SK-N-SH (cell line): ENCODE results near the gene MICAL2.

ENCODE experiments used
- MAX ChIP-seq: IDR thresholded peaks from 2 replicates; pipeline ENCODE4 v1.4.0; 2012; ENCODE audit warnings: low read depth
- REST ChIP-seq: IDR thresholded peaks from 2 replicates; pipeline ENCODE4 v1.6.1; 2012; ENCODE audit warnings: mild to moderate bottlenecking, low read depth, low read length, moderate library complexity
- SIN3A ChIP-seq: IDR thresholded peaks from 2 replicates; pipeline ENCODE4 v1.6.1; 2012; ENCODE audit warnings: low read depth, mild to moderate bottlenecking, low read length, moderate library complexity, borderline replicate concordance
- TAF1 ChIP-seq: IDR thresholded peaks from 2 replicates; pipeline ENCODE4 v1.6.1; 2012; ENCODE audit warnings: low read depth, mild to moderate bottlenecking, low read length, moderate library complexity, borderline replicate concordance
- TF ChIP-seq, protein P1 (sequence below): fragments of 200-600 bp; sonication (generic); IDR thresholded peaks from 2 replicates; pipeline ENCODE4 v1.6.1; 2017; ENCODE audit warnings: antibody characterized with exemption, mild to moderate bottlenecking, moderate library complexity

DNA sequence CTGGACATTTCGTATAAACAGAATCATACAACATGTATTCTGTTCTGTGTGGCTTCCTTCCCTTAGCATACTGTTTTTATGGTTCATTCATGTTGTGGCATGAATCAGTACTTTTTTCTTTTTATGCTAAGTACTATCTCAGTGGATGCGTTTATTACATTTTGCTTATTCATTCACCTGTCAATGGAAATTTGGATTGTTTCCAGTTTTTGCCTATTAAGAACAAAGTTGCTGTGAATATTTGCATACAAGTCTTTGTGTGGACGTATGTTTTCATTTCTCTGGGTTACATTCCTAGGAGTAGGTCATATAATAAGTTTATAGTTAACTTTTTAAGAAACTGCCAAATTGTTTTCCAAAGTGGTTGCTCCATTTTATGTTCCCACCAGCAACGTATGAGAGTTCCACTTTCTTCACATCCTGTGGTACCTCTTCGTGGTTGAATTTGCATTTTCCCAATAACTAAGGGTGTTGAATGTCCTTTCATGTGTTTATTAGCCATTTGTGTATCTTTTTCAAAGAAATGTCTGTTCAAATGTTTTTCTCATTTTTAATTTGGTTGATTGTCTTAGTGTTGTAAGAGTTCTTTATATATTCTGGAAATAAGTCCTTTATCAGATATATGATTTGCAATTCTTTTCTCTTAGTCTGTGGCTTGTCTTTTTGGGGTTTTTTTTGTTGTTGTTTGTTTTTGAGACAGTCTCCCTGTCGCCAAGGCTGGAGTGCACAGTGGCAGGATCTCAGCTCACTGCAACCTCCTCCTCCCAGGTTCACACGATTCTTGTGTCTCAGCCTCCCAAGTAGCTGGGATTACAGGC is 46.0 kb upstream of the MICAL2 start:
- TF ChIP-seq, protein P1, sequence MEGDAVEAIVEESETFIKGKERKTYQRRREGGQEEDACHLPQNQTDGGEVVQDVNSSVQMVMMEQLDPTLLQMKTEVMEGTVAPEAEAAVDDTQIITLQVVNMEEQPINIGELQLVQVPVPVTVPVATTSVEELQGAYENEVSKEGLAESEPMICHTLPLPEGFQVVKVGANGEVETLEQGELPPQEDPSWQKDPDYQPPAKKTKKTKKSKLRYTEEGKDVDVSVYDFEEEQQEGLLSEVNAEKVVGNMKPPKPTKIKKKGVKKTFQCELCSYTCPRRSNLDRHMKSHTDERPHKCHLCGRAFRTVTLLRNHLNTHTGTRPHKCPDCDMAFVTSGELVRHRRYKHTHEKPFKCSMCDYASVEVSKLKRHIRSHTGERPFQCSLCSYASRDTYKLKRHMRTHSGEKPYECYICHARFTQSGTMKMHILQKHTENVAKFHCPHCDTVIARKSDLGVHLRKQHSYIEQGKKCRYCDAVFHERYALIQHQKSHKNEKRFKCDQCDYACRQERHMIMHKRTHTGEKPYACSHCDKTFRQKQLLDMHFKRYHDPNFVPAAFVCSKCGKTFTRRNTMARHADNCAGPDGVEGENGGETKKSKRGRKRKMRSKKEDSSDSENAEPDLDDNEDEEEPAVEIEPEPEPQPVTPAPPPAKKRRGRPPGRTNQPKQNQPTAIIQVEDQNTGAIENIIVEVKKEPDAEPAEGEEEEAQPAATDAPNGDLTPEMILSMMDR: no peak
- no peak for TF ChIP-seq SIN3A
- no peak for TF ChIP-seq TAF1
- no peak for TF ChIP-seq REST
- TF ChIP-seq MAX: no peak
